ENCODE measurements around the gene FANCB.

DNA sequence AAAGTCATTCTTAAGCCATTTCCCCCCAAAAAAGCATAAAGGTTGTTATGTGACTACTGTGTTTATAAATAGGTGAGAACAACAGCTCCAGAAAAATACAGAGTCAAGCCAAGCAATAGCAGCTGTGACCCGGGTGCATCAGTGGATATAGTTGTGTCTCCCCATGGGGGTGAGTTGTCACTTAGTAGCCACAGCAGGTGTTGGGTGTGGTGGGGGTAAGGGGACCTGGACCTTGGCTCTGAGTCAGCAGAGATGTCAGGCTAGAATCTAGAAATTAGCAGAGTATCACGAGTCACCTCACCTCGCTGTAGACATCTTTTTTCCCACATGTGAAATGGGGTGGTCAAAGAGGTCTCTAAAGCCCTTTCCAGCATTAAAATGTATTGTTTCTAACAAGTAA is 42.7 kb upstream of the FANCB start:
- TF ChIP-seq, protein P1, sequence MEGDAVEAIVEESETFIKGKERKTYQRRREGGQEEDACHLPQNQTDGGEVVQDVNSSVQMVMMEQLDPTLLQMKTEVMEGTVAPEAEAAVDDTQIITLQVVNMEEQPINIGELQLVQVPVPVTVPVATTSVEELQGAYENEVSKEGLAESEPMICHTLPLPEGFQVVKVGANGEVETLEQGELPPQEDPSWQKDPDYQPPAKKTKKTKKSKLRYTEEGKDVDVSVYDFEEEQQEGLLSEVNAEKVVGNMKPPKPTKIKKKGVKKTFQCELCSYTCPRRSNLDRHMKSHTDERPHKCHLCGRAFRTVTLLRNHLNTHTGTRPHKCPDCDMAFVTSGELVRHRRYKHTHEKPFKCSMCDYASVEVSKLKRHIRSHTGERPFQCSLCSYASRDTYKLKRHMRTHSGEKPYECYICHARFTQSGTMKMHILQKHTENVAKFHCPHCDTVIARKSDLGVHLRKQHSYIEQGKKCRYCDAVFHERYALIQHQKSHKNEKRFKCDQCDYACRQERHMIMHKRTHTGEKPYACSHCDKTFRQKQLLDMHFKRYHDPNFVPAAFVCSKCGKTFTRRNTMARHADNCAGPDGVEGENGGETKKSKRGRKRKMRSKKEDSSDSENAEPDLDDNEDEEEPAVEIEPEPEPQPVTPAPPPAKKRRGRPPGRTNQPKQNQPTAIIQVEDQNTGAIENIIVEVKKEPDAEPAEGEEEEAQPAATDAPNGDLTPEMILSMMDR (IDR thresholded peaks at IDR 0.05) = no peak
- TF ChIP-seq POLR2A (IDR thresholded peaks at IDR 0.05) = no peak
